ENCODE results near the gene TP63. TPM values are rescaled to one million over a fixed set of nuclear protein-coding genes. Genes with fewer than 3 reads are reported as not detected.

TP63 gene
- total RNA-seq, 6 experiments from 2014 or later = 0.06 to 0.55 (median 0.15) TPM; not detected in 3

DNA sequence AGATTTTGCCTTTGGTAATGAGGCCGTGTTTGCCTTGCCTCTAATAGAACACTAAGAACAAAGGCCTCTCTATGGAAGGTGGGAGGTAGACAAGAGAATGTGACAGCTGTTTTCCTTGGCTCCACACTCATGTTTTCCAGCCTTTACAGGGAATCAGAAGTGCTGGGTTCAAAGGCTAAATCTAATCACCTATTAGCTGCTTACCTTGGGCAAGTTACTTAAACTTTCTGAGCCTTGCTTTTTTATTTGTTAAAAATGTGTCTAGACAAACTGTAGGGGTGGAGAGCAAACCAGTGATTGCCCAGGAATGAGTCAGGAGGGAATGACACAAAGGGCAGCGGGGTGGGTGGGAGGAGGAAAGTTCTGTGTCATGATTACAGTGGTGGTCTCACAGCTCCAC, 310.5 kb downstream of the TP63 start:
- Histone ChIP-seq H3K27ac (no peak overlapping the region), H3K9me3 (no peaks in the 10 kb centered on the region), H3K27me3 (no peaks in the 10 kb centered on the region), H3K36me3 (no peaks in the 10 kb centered on the region), H3K4me3 (no peak overlapping the region), H3K4me1 (no peaks in the 10 kb centered on the region)
- DNase-seq = no peak
- peak; percentile 28 to 51 (median 40) for ATAC-seq
- intact Hi-C loops (cut with DNase I) = no loop called here
- 70% methylated on average over 2 of the region's 2 CpGs for WGBS (ENCODE audit: insufficient coverage, low coverage, low lambda C conversion rate, missing lambda C conversion rate)
- TF ChIP-seq POLR2A (IDR thresholded peaks at IDR 0.05) = no peak
- TF ChIP-seq, protein P1, sequence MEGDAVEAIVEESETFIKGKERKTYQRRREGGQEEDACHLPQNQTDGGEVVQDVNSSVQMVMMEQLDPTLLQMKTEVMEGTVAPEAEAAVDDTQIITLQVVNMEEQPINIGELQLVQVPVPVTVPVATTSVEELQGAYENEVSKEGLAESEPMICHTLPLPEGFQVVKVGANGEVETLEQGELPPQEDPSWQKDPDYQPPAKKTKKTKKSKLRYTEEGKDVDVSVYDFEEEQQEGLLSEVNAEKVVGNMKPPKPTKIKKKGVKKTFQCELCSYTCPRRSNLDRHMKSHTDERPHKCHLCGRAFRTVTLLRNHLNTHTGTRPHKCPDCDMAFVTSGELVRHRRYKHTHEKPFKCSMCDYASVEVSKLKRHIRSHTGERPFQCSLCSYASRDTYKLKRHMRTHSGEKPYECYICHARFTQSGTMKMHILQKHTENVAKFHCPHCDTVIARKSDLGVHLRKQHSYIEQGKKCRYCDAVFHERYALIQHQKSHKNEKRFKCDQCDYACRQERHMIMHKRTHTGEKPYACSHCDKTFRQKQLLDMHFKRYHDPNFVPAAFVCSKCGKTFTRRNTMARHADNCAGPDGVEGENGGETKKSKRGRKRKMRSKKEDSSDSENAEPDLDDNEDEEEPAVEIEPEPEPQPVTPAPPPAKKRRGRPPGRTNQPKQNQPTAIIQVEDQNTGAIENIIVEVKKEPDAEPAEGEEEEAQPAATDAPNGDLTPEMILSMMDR (IDR thresholded peaks at IDR 0.05) = no peak

DNA sequence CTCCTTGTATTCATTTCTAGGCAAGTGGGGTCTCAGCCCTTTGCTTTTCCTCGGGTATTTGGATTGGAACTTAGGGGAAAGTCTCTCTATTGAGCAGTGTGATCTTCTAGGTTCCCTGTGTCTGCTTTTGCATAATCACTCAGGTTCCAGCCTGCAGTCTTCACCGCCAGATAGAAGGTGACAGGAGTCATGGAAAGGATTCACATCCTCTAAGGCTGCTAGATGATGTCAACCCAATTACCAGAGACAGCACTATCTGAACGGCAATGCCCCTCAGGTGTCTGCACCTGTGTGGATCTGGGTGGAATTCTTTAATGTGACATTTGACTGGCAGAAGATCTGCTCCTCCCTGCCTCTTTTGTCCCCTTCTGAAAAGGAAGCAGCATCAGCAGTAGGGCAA, 311.8 kb downstream of the TP63 start:
- no peaks in the 10 kb centered on the region for H3K36me3 ChIP-seq
- H3K9me3 ChIP-seq = no peaks in the 10 kb centered on the region
- H3K27me3 ChIP-seq = no peaks in the 10 kb centered on the region
- intact Hi-C loops (cut with DNase I) = no loop called here
- WGBS (ENCODE audit: insufficient coverage, low coverage, low lambda C conversion rate, missing lambda C conversion rate) = 82% methylated on average over 3 of the region's 3 CpGs
- no peak overlapping the region for H3K27ac ChIP-seq
- H3K4me1 ChIP-seq = no peaks in the 10 kb centered on the region
- DNase-seq = no peak
- H3K4me3 ChIP-seq = no peak overlapping the region
- ATAC-seq = no peak
- TF ChIP-seq POLR2A (IDR thresholded peaks at IDR 0.05) = no peak
- TF ChIP-seq, protein P1 (IDR thresholded peaks at IDR 0.05) = no peak

DNA sequence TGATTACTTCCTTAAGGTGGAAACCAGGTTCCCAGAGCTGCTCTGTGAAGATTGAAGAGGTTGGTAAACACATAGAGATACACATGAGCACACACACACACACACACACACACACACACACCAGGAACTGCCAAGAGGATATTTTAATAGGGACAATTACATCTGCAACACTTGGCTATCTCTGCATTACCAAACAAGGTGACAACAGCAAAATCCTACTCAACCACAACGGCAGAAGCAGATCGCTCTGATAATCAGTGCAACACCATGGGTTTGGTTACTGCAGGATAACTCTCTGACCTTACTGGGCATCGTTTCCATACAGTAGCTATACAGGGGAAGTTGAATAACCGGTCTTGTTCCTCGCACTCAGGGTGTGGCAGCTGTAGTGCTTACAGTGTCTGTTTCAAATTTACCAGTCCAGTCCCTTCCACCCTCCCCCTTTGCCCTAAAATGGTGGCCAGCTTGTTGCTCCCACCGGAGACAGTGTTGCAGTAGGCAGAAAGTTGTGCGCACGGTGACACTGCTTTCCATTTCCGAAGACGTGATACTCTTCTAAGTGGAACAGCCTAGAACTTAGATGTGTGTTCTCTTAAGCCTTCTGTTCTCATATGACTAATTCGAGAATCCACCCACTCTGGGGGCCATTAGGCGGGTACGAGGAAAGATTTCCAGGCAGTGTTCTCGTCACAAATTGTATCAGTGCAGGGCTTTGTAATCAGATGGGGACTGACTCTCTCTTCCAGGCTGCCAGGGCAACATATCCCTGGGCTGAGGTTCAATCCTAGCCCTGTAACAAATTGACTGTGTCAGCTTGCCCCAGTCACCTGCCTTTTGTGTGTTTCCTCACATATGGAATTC, 313.3 kb downstream of the TP63 start:
- Histone ChIP-seq H3K36me3 (no peaks in the 10 kb centered on the region), H3K27ac (no peak overlapping the region), H3K4me3 (no peak overlapping the region), H3K4me1 (peaks cover 0 to 2% (median 0%) of the 10 kb centered on the region in 4 donors), H3K9me3 (no peaks in the 10 kb centered on the region), H3K27me3 (no peaks in the 10 kb centered on the region)
- WGBS (ENCODE audit: insufficient coverage, low coverage, low lambda C conversion rate, missing lambda C conversion rate) = 79% methylated on average over 13 of the region's 14 CpGs
- TF ChIP-seq, protein P1 (IDR thresholded peaks at IDR 0.05) = no peak
- no peak for TF ChIP-seq POLR2A (IDR thresholded peaks at IDR 0.05)
- intact Hi-C loops (cut with DNase I) = no loop called here
- ATAC-seq = no peak
- no peak for DNase-seq

DNA sequence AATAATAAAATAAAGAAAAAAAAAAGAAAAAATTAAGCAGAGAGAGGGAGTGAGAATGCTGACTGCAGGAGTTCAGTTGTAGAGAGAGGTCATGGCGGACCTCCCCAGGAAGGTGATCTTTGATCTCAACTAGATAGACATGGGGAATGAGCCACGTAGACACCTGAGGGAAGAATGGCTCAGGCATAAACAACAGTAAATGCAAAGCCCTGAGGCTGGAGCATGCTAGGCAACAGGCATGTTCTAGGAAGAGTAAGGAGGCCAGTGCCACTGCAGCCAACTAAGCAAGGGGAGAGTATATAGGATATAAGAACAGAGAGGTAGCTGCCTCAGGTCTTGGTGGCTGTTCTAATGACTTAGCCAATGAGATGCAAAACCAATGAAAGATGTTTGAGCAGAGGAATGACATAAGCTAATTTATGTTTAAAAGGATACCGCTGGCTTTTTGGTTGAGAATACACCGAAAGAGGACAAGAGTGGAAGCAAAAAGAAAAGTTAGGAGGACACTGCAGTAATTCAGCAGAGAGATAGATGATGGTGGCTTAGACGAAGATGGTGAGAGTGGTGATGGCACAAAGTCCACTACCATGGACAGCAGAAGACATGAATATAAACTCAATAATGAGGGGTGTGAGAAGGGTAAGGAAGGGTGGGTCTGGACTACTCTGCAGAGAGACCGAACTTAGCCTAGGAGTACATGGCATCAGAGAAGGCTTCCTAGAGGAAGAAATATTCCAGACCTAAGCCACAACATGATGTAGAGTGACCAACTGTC, 314.9 kb downstream of the TP63 start:
- intact Hi-C loops (cut with DNase I) = no loop called here
- DNase-seq = no peak
- no peaks in the 10 kb centered on the region for H3K27me3 ChIP-seq
- WGBS (ENCODE audit: insufficient coverage, low coverage, low lambda C conversion rate, missing lambda C conversion rate) = 81% methylated on average over 6 of the region's 6 CpGs
- no peaks in the 10 kb centered on the region for H3K9me3 ChIP-seq
- no peak for TF ChIP-seq POLR2A (IDR thresholded peaks at IDR 0.05)
- TF ChIP-seq, protein P1 (IDR thresholded peaks at IDR 0.05) = no peak
- no peak for ATAC-seq
- no peaks in the 10 kb centered on the region for H3K36me3 ChIP-seq
- no peak overlapping the region for H3K4me3 ChIP-seq
- no peak overlapping the region for H3K27ac ChIP-seq
- peaks cover 0 to 5% (median 0%) of the 10 kb centered on the region in 4 donors for H3K4me1 ChIP-seq

MicroRNAs within 50 kb of the gene (microRNA counts, 767-probe panel; counts per million panel counts)
- 237 counts per million for microRNA hsa-miR-944

Small RNA genes lying within 50 kb of the gene (microRNA-seq; reads per million reads assigned to microRNA genes)
- gene MIR944 = 0.87 to 2.6 reads per million in 2 donors

Small RNA genes lying within 50 kb of the gene (small RNA-seq; reads per million reads assigned to genes)
- gene AC078809.1 (0 reads per million in 2 experiments), gene MIR944 (0 to 0.48 reads per million in 2 experiments)
